ENCODE results near the gene LPAR2.

LPAR2 gene

DNA sequence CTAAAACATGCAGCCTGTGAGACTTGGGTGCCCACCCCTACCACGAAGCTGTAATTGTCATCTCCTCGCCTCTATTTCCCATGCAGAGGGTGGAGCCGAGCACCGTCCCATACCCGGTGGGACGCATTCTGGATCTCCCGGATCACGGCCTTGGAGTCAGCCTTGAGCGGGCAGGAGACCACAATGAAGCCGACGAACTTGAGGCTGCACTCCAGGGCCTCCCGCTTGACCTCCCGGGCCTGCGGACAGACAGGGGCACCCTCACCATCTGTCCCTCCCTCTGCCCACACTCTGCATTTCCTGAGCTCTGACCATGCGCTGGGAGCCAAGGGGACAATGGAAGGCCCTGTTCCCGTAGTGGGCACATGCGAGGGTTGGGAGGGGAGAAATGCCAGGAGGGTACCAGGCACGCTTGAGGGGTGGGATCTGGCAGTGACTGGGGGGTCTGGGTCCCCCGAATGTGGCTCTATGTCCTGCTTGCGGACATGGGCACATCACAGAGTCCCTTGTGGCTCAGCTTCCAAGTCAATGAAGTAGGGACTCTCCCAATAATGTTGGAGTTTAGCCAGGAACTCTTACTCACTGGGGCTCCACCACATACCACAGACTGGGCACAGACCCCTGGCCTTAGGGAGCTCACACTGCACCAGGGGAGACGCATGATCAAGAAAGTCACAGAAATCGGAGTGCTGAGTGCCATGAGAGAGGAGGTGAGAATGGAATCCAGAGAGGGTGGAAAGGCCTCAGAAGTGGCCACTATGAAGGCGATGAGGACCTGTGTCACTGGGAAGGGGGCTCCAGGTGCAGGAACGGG lies 24.7 kb upstream of the LPAR2 start:
- TF ChIP-seq, protein P1, sequence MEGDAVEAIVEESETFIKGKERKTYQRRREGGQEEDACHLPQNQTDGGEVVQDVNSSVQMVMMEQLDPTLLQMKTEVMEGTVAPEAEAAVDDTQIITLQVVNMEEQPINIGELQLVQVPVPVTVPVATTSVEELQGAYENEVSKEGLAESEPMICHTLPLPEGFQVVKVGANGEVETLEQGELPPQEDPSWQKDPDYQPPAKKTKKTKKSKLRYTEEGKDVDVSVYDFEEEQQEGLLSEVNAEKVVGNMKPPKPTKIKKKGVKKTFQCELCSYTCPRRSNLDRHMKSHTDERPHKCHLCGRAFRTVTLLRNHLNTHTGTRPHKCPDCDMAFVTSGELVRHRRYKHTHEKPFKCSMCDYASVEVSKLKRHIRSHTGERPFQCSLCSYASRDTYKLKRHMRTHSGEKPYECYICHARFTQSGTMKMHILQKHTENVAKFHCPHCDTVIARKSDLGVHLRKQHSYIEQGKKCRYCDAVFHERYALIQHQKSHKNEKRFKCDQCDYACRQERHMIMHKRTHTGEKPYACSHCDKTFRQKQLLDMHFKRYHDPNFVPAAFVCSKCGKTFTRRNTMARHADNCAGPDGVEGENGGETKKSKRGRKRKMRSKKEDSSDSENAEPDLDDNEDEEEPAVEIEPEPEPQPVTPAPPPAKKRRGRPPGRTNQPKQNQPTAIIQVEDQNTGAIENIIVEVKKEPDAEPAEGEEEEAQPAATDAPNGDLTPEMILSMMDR (IDR thresholded peaks at IDR 0.05; ENCODE audit: borderline replicate concordance, insufficient read depth, low read depth, low read length) = no peak
- H3K4me3 ChIP-seq (ENCODE audit: low read depth, low read length) = no peak overlapping the region

DNA sequence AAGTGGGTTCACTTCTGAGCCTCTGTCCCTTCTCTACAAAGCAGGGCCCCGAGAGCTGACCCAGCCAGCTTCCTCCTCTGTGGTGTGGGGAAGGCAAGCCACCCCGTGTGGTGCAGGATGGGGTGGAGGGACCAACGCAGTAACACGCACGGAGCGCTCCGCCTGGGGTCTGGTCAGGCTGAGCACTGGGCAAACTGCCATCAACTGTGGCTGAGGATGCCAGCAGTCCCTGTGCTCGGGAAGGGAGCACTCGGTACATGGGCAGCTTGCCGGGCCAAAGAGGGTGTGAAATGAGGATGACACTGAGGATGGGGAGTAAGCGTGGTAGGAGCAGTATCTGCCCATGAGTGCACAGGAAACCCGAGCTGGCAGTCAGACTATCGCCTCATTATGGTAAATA lies 23.1 kb upstream of the LPAR2 start:
- H3K4me3 ChIP-seq (ENCODE audit: low read depth, low read length) = no peak overlapping the region
- TF ChIP-seq, protein P1 (IDR thresholded peaks at IDR 0.05; ENCODE audit: borderline replicate concordance, insufficient read depth, low read depth, low read length) = no peak

DNA sequence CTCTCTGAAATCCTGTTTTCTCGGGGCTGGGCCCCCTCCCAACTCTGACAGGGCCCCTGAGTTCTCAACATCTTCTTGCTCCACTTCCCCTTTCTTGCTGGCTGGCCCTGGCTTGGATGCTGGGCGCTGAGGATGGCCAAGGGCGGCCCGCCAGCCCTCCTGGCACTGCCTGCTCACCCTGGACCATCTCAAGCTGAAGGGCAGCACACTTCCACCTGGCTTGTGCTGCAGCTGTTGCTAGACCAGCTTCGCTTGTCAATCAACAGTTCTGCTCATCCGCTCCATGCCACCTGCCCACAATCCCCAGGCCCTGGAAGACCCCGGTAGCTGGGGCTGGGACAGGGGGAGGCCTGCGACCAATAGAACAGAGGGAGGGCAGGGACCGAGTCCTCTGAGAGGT lies 22.3 kb upstream of the LPAR2 start:
- no peak overlapping the region for H3K4me3 ChIP-seq (ENCODE audit: low read depth, low read length)
- TF ChIP-seq, protein P1 (IDR thresholded peaks at IDR 0.05; ENCODE audit: borderline replicate concordance, insufficient read depth, low read depth, low read length) = no peak

DNA sequence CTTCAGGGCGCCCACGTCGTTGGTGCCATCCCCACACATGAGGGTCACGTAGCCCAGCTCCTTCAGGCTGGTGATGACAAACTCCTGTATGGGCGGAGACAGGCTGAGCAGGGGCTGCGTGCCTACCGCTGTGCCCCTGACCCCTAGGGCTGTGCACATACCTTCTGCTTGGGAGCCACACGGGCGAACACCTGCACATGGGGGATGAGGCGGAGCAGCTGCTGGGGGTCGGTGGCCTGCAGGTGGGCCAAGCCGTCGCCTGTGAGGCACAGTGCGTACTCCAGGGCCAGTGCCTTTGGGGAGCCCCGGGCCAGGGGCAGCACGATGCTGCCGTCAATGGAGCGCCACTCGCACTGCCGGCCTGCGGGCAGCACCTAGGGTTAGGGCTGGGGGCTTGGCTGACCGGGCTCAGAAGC lies 21.6 kb upstream of the LPAR2 start:
- TF ChIP-seq, protein P1 (IDR thresholded peaks at IDR 0.05; ENCODE audit: borderline replicate concordance, insufficient read depth, low read depth, low read length) = no peak

DNA sequence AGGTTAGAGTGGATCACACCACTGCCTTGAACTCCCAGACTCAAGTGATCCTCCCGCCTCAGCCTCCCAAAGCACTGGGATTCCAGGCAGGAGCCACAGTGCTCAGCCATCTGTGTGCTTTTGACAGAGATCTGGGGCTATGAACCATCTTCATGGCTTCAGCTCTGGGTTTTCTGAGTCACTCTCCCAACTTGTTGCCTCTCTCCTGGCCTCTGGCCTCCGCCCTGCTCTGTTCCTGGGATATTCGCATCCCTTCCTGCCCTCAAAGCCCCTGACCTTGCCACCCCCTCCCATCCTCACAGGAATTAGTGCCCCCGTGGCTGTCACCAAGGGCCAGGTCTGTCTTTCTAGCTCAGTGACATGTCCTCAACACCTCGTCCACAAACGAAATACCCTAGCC lies 21.1 kb upstream of the LPAR2 start:
- TF ChIP-seq, protein P1 (IDR thresholded peaks at IDR 0.05; ENCODE audit: borderline replicate concordance, insufficient read depth, low read depth, low read length) = no peak
- no peak overlapping the region for H3K4me3 ChIP-seq (ENCODE audit: low read depth, low read length)

More for the DNA sequence above, 21.6 kb upstream of the LPAR2 start:
- H3K4me3 ChIP-seq (ENCODE audit: low read depth, low read length) = no peak overlapping the region

DNA sequence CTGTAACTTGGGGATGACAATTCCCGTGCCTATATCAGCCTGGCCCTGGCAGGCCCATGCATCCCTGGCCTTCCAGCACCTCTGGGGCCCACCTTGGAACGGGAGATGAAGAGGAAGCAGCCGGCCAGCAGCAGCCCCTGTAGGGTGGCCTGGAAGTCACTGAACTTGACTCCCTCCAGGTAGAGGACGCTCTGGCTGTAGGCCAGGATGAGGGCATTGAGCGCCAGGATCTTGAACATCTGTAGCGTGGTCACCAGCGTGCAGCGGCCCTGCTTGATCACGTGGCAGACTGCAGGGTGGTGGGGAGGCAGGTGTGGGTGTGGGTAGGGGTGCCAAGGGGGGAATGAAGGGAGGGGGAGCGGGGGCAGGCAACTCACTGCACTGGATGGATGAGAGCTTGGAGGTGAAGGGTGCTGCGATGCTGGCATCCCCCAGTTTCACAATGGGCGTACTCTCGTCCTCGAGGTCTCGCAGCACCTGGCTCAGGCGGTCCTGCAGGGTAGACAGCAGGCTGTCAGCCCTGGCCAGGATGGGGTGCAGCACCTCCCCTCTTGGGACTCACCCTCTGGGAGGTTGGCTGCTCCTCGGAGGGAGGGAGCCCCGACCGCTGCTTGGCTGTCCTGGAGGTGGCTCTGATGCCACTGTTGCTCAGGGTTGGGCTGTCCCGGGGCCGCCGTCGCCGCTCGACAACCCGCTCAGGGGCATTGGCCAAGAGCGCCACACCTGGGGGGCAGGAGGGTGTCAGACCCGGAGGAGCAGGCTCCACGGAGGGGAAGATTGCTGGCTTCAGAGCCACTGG lies 19.2 kb upstream of the LPAR2 start:
- H3K4me3 ChIP-seq (ENCODE audit: low read depth, low read length) = no peak overlapping the region
- TF ChIP-seq, protein P1 (IDR thresholded peaks at IDR 0.05; ENCODE audit: borderline replicate concordance, insufficient read depth, low read depth, low read length) = no peak

All from GM12875 (cell line).